Panc1 (cell line): ENCODE measurements around the gene SRPK1. TPM values are rescaled to one million over a fixed set of nuclear protein-coding genes. Genes with fewer than 3 reads are reported as not detected.

ENCODE experiments used
- ATAC-seq: fragments of 200-7000 bp; cut with Tn5 transposase; 2 replicates; pipeline ENCODE4 v1.9.1; 2020; ENCODE audit warnings: mild to moderate bottlenecking, moderate library complexity
- BruUV-seq: library from RNA; stranded (reverse); fragments of 400-500 nt; replicated peaks from 2 replicates; lab custom pipeline; 2021; lab: Mats Ljungman, UMichigan
- CTCF ChIA-PET: fragments of 300-600 bp; sonication (Branson Sonifier 250); formaldehyde crosslinking; loops from one replicate; lab custom pipeline; 2022; ENCODE audit warnings: antibody characterized with exemption; lab: Charles Lee
- POLR2A ChIA-PET: fragments of 300-600 bp; sonication (Branson Sonifier 250); formaldehyde crosslinking; loops from one replicate; lab custom pipeline; 2022; ENCODE audit warnings: antibody characterized with exemption; lab: Charles Lee
- DNase-seq: peaks from one replicate; pipeline ENCODE4 v3.0.0-alpha.2; 2010; ENCODE audit warnings: low read depth, low spot score
- H3K27ac ChIP-seq: 2 replicates; pipeline ENCODE4 v1.5.1; 2011; ENCODE audit warnings: mild to moderate bottlenecking, low read length, inconsistent platforms
- H3K27me3 ChIP-seq: fragments of 200-500 bp; sonication (Bioruptor generic); 2 replicates; pipeline ENCODE4 v1.6.0; 2014; ENCODE audit warnings: low read length, inconsistent platforms; ENCODE audit not compliant: control insufficient read depth, insufficient read depth
- H3K36me3 ChIP-seq: fragments of 200-500 bp; sonication (Bioruptor generic); 2 replicates; pipeline ENCODE4 v1.5.1; 2014; ENCODE audit warnings: inconsistent platforms, mild to moderate bottlenecking, low read length, moderate library complexity; ENCODE audit not compliant: control insufficient read depth, insufficient read depth
- H3K4me1 ChIP-seq: 2 replicates; pipeline ENCODE4 v1.5.1; 2011; ENCODE audit warnings: inconsistent platforms, mild to moderate bottlenecking, low read length, moderate library complexity; ENCODE audit not compliant: control insufficient read depth, insufficient read depth
- H3K4me3 ChIP-seq, 2 experiments: 2 replicates each; pipeline ENCODE4 v1.5.1; 2011 to 2012; ENCODE audit warnings: low read depth in 2 of 2, low read length in 2 of 2, mild to moderate bottlenecking in 2 of 2, inconsistent platforms in 1 of 2, moderate library complexity in 1 of 2
- H3K9me3 ChIP-seq: fragments of 200-500 bp; sonication (Bioruptor generic); 2 replicates; pipeline ENCODE4 v1.5.1; 2014; ENCODE audit warnings: low read depth, mild to moderate bottlenecking, inconsistent platforms, low read length, moderate library complexity; ENCODE audit not compliant: control insufficient read depth, insufficient read depth
- POLR2AphosphoS5 ChIP-seq: IDR thresholded peaks from 2 replicates; pipeline ENCODE4 v1.6.1; 2012; ENCODE audit warnings: mild to moderate bottlenecking, low read depth, low read length, moderate library complexity
- REST ChIP-seq, 2 experiments: IDR thresholded peaks; 2 replicates each; pipeline ENCODE4 v1.6.1; 2011 to 2012; ENCODE audit warnings: low read depth in 2 of 2, control low read depth in 1 of 2, low read length in 1 of 2, mild to moderate bottlenecking in 1 of 2, moderate library complexity in 1 of 2; ENCODE audit not compliant: insufficient read depth in 1 of 2
- SIN3A ChIP-seq: IDR thresholded peaks from 2 replicates; pipeline ENCODE4 v1.6.1; 2012; ENCODE audit warnings: low read depth, mild to moderate bottlenecking, low read length, moderate library complexity, borderline replicate concordance; ENCODE audit not compliant: insufficient read depth
- TCF7L2 ChIP-seq: IDR thresholded peaks from 2 replicates; pipeline ENCODE4 v1.6.1; 2011; ENCODE audit warnings: mild to moderate bottlenecking, low read depth, low read length, inconsistent platforms
- in situ Hi-C: cut with HindIII; loops from 2 replicates; pipeline ENCODE4 v1.10.0; 2016; ENCODE audit warnings: low sequenced_read_pairs, low pct_unique_long_range_greater_than_20kb
- intact Hi-C: fragments of 100-400 bp; cut with micrococcal nuclease; formaldehyde crosslinking; loops from one replicate; pipeline ENCODE4 v1.10.0; 2022; ENCODE audit not compliant: unreplicated experiment
- total RNA-seq: library from RNA; stranded (reverse); gene quantifications from one replicate; pipeline ENCODE4 v1.2.1, GENCODE V29; 2021; ENCODE audit not compliant: unreplicated experiment
- TF ChIP-seq, protein P1 (sequence below): fragments of 450-650 bp; IDR thresholded peaks from 2 replicates; pipeline ENCODE4 v1.5.1; 2017; ENCODE audit warnings: mild to moderate bottlenecking

SRPK1 gene
- total RNA-seq, 1 experiment from 2014 or later = 68.3 TPM

GRCh38 chr6:35955071-35955470, 34.2 kb upstream of the SRPK1 start:
- ChIA-PET POLR2A (no interaction called here), CTCF (no interaction called here)
- no peak for DNase-seq
- peaks cover 5% of the 10 kb centered on the region; the same call in 1 of the 2 replicates for H3K27me3 ChIP-seq
- no peaks in the 10 kb centered on the region for H3K9me3 ChIP-seq
- no peak overlapping the region for H3K4me3 ChIP-seq
- H3K36me3 ChIP-seq = no peaks in the 10 kb centered on the region
- H3K4me1 ChIP-seq = no peaks in the 10 kb centered on the region
- TF ChIP-seq, protein P1, sequence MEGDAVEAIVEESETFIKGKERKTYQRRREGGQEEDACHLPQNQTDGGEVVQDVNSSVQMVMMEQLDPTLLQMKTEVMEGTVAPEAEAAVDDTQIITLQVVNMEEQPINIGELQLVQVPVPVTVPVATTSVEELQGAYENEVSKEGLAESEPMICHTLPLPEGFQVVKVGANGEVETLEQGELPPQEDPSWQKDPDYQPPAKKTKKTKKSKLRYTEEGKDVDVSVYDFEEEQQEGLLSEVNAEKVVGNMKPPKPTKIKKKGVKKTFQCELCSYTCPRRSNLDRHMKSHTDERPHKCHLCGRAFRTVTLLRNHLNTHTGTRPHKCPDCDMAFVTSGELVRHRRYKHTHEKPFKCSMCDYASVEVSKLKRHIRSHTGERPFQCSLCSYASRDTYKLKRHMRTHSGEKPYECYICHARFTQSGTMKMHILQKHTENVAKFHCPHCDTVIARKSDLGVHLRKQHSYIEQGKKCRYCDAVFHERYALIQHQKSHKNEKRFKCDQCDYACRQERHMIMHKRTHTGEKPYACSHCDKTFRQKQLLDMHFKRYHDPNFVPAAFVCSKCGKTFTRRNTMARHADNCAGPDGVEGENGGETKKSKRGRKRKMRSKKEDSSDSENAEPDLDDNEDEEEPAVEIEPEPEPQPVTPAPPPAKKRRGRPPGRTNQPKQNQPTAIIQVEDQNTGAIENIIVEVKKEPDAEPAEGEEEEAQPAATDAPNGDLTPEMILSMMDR = no peak
- TF ChIP-seq POLR2AphosphoS5 (no peak), SIN3A (no peak), REST (IDR thresholded peaks at IDR 0.05; ENCODE audit: insufficient read depth in 1 of 2, low read depth in 2 of 2, low read length in 1 of 2) (no peak), TCF7L2 (no peak)
- in situ Hi-C loops = no loop called here
- no TSS peak for BruUV-seq
- no peak overlapping the region for H3K27ac ChIP-seq
- intact Hi-C loops = no loop called here
- ATAC-seq = no peak

- intact Hi-C loops (no loop called here), in situ Hi-C loops (no loop called here)
- TF ChIP-seq POLR2AphosphoS5 (no peak), SIN3A (no peak), REST (IDR thresholded peaks at IDR 0.05; ENCODE audit: insufficient read depth in 1 of 2, low read depth in 2 of 2, low read length in 1 of 2) (no peak), TCF7L2 (no peak)
- TF ChIP-seq, protein P1 = no peak
- ATAC-seq (no peak), DNase-seq (no peak)
- H3K4me3 ChIP-seq = no peak overlapping the region
- H3K36me3 ChIP-seq = no peaks in the 10 kb centered on the region
- POLR2A ChIA-PET = interaction anchor here (0.6 kb wide), 1 partner anchor 204 kb away, joined by 4 read pairs; no protein-coding TSS in a partner anchor
- peaks cover 5% of the 10 kb centered on the region; the same call in 1 of the 2 replicates for H3K27me3 ChIP-seq
- H3K9me3 ChIP-seq = no peaks in the 10 kb centered on the region
- CTCF ChIA-PET = interaction anchor here (0.6 kb wide), 1 partner anchor 432 kb away, joined by 3 read pairs; no protein-coding TSS in a partner anchor
- no peak overlapping the region for H3K27ac ChIP-seq
- BruUV-seq = no TSS peak
- H3K4me1 ChIP-seq = no peaks in the 10 kb centered on the region
Observed at GRCh38 chr6:35954333-35954732, 33.4 kb upstream of the SRPK1 start.
